Activated naive CD4-positive, alpha-beta T cell treated with anti-CD3 and anti-CD28 coated beads, Interleukin-2, amount 50 U/mL, for 72 hours (primary cell): ENCODE results near the gene MRPL32. TPM values are rescaled to one million over a fixed set of nuclear protein-coding genes. Genes with fewer than 3 reads are reported as not detected.

Experiments used
- ATAC-seq, 2 donors: fragments of 150-1000 bp; cut with Tn5 transposase; 2 replicates each; pipeline ENCODE4 v1.10.0; 2021; ENCODE audit warnings: mild to moderate bottlenecking in 2 of 2, moderate library complexity in 2 of 2
- DNase-seq, 2 donors: peaks; one replicate each; pipeline ENCODE4 v3.0.0; 2021 to 2022; ENCODE audit warnings: low spot score in 2 of 2
- H3K27ac Mint-ChIP-seq, 2 donors: one replicate each; pipeline ENCODE4 v1.8.0; 2022; ENCODE audit warnings: mild to moderate bottlenecking in 2 of 2, mixed read lengths in 2 of 2
- H3K36me3 Mint-ChIP-seq, 2 donors: one replicate each; pipeline ENCODE4 v1.8.0; 2022; ENCODE audit warnings: mixed read lengths in 2 of 2
- H3K9me3 Mint-ChIP-seq, 2 donors: one replicate each; pipeline ENCODE4 v1.8.0; 2022; ENCODE audit warnings: mixed read lengths in 2 of 2
- total RNA-seq, 2 donors: library from RNA; stranded (reverse); gene quantifications; one replicate each; pipeline ENCODE4 v1.2.3, GENCODE V29; 2022

The MRPL32 gene
- total RNA-seq, 2 donors from 2014 or later = 57.2 to 68.4 TPM

- Mint-ChIP-seq H3K9me3 (peaks cover 3 to 10% of the 10 kb centered on the region in 2 donors), H3K36me3 (no peaks in the 10 kb centered on the region), H3K27ac (no peak overlapping the region)
- DNase-seq (no peak), ATAC-seq (no peak)
Measured at GRCh38 chr7:42981601-42982000, 49.4 kb downstream of the MRPL32 start.

- no peaks in the 10 kb centered on the region for H3K36me3 Mint-ChIP-seq
- H3K9me3 Mint-ChIP-seq = peaks cover 3 to 14% of the 10 kb centered on the region in 2 donors
- ATAC-seq (peak in 1 of 2 donors; percentile 40), DNase-seq (no peak)
- no peak overlapping the region for H3K27ac Mint-ChIP-seq
Measured at GRCh38 chr7:42982604-42983115, 50.5 kb downstream of the MRPL32 start.

- H3K9me3 Mint-ChIP-seq = peaks cover 3 to 14% of the 10 kb centered on the region in 2 donors
- DNase-seq (no peak), ATAC-seq (no peak)
- no peaks in the 10 kb centered on the region for H3K36me3 Mint-ChIP-seq
- no peak overlapping the region for H3K27ac Mint-ChIP-seq
Measured at GRCh38 chr7:42984137-42984536, 52.0 kb downstream of the MRPL32 start.

GRCh38 chr7:42986213-42986612 is 54.0 kb downstream of the MRPL32 start:
- no peak overlapping the region for H3K27ac Mint-ChIP-seq
- peaks cover 3 to 14% of the 10 kb centered on the region in 2 donors for H3K9me3 Mint-ChIP-seq
- H3K36me3 Mint-ChIP-seq = no peaks in the 10 kb centered on the region
- DNase-seq (no peak), ATAC-seq (no peak)

- Mint-ChIP-seq H3K36me3 (no peaks in the 10 kb centered on the region), H3K27ac (no peak overlapping the region), H3K9me3 (peaks cover 3 to 14% of the 10 kb centered on the region in 2 donors)
- ATAC-seq (no peak), DNase-seq (no peak)
Measured at GRCh38 chr7:42986781-42987248, 54.6 kb downstream of the MRPL32 start.

Other genes with a start within 250 kb of the MRPL32 start
- 1 to 10 TPM; 1.7 to 3.9 TPM for gene C7orf25, start 20.3 kb upstream of the MRPL32 start, total RNA-seq
- gene PSMA2, start 202 bp upstream of the MRPL32 start, total RNA-seq = 100 to 1,000 TPM; 189 to 198 TPM
- gene HECW1, start 180.3 kb downstream of the MRPL32 start, total RNA-seq = not detected